Loucy (cell line): ENCODE measurements around the gene APCDD1.

ENCODE experiments used
- EZH2phosphoT487 ChIP-seq: fragments of 200-600 bp; IDR thresholded peaks from 2 replicates; pipeline ENCODE4 v1.6.1; 2018; ENCODE audit warnings: antibody characterized with exemption, mild to moderate bottlenecking, moderate library complexity, borderline replicate concordance
- TF ChIP-seq, protein P1 (sequence below): fragments of 200-600 bp; sonication (generic); conservative IDR thresholded peaks from 2 replicates; pipeline ENCODE4 v1.5.1; 2014; ENCODE audit warnings: mild to moderate bottlenecking, antibody characterized with exemption, low read length

DNA sequence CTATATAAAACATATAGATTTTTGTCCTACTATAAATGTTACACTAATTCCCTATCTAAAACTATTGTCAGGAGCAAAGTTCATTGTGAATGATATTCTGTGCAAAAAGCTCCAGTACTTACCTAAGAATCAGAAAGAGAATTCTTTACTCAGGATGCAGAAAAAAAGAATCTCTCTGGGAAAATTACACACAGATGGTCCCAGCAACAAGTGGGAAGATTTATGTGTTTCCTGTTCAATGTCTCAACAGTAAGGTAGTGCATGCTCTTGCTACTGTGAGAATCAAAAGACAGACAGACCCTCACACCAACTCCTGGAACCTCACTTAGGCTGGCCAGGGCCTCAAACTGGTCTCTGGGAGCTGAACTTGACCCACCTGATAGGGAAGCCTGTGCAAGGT lies 60.2 kb downstream of the APCDD1 start:
- TF ChIP-seq, protein P1, sequence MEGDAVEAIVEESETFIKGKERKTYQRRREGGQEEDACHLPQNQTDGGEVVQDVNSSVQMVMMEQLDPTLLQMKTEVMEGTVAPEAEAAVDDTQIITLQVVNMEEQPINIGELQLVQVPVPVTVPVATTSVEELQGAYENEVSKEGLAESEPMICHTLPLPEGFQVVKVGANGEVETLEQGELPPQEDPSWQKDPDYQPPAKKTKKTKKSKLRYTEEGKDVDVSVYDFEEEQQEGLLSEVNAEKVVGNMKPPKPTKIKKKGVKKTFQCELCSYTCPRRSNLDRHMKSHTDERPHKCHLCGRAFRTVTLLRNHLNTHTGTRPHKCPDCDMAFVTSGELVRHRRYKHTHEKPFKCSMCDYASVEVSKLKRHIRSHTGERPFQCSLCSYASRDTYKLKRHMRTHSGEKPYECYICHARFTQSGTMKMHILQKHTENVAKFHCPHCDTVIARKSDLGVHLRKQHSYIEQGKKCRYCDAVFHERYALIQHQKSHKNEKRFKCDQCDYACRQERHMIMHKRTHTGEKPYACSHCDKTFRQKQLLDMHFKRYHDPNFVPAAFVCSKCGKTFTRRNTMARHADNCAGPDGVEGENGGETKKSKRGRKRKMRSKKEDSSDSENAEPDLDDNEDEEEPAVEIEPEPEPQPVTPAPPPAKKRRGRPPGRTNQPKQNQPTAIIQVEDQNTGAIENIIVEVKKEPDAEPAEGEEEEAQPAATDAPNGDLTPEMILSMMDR, result no peak
- no peak for TF ChIP-seq EZH2phosphoT487
